A549 (cell line): Measurements from ENCODE around the gene LSM12. TPM values are rescaled to one million over a fixed set of nuclear protein-coding genes. Genes with fewer than 3 reads are reported as not detected.

ENCODE experiments used
- ATAC-seq, 2 experiments: fragments of 200-7000 bp in 1 of 2; fragments of >200 bp in 1 of 2; cut with Nextera tagmentation in 1 of 2; cut with Tn5 transposase in 1 of 2; 3 replicates each; pipeline versions ENCODE4 v1.8.0 to v1.9.1; 2018 to 2020; ENCODE audit warnings: mild to moderate bottlenecking in 1 of 2, moderate library complexity in 1 of 2
- CTCF ChIA-PET: fragments of 300-600 bp; sonication (Branson Sonifier 250); formaldehyde crosslinking; extraction: SDS; loops from one replicate; lab custom pipeline; 2021; ENCODE audit warnings: antibody characterized with exemption, inconsistent platforms; lab: Yijun Ruan, JAX
- POLR2A ChIA-PET: fragments of 350-600 bp; formaldehyde crosslinking; extraction: SDS; loops from one replicate; lab custom pipeline; 2021; ENCODE audit warnings: antibody characterized with exemption, inconsistent platforms; lab: Yijun Ruan, JAX
- DNase-seq, 2 experiments: peaks; one replicate each; pipeline versions ENCODE4 v3.0.0 to v3.0.0-alpha.2; 2011 to 2016; ENCODE audit warnings: low read depth in 1 of 2, low spot score in 1 of 2
- FAIRE-seq: peaks from 2 replicates; lab custom pipeline; 2011; peaks lifted over from hg19 to GRCh38; lab: Jason Lieb, UNC
- H3K27ac ChIP-seq, 2 experiments: fragments of >200 bp; sonication (Bioruptor Twin); formaldehyde crosslinking; 3 replicates each; pipeline ENCODE4 v1.5.1; 2016 to 2017
- H3K4me1 ChIP-seq: fragments of >200 bp; sonication (Bioruptor Twin); formaldehyde crosslinking; 3 replicates; pipeline ENCODE4 v1.6.1; 2016
- H3K4me2 ChIP-seq: fragments of >200 bp; sonication (Bioruptor Twin); formaldehyde crosslinking; 3 replicates; pipeline ENCODE4 v1.6.1; 2016
- H3K4me3 ChIP-seq: fragments of >200 bp; sonication (Bioruptor Twin); formaldehyde crosslinking; 3 replicates; pipeline ENCODE4 v1.5.1; 2016
- H3K9me3 ChIP-seq: fragments of >200 bp; sonication (Bioruptor Twin); formaldehyde crosslinking; 3 replicates; pipeline ENCODE4 v1.6.1; 2016
- CEBPB ChIP-seq, 2 experiments: fragments of >200 bp in 1 of 2; sonication (Bioruptor Twin) in 1 of 2; formaldehyde crosslinking in 1 of 2; IDR thresholded peaks; 2 replicates each; pipeline ENCODE4 v1.6.1; 2012 to 2016
- CHD2 ChIP-seq: fragments of 150-350 bp; IDR thresholded peaks from 2 replicates; pipeline ENCODE4 v1.6.1; 2014; ENCODE audit warnings: low read length; ENCODE audit not compliant: partially characterized antibody
- CHD4 ChIP-seq: fragments of 200-600 bp; sonication (generic); IDR thresholded peaks from 2 replicates; pipeline ENCODE4 v1.6.1; 2016; ENCODE audit warnings: antibody characterized with exemption, mild to moderate bottlenecking, borderline replicate concordance
- EHF ChIP-seq: fragments of 250-450 bp; sonication (Bioruptor Pico); IDR thresholded peaks from 2 replicates; pipeline ENCODE4 v1.5.0; 2020; ENCODE audit warnings: mild to moderate bottlenecking
- EHMT2 ChIP-seq: fragments of 200-600 bp; sonication (generic); IDR thresholded peaks from 2 replicates; pipeline ENCODE4 v1.6.1; 2016; ENCODE audit warnings: antibody characterized with exemption, low read depth, mild to moderate bottlenecking, moderate library complexity
- EP300 ChIP-seq, 2 experiments: fragments of >200 bp; sonication (Bioruptor Twin); formaldehyde crosslinking; IDR thresholded peaks; 2 replicates in 1 of 2; 3 replicates in 1 of 2; pipeline ENCODE4 v1.6.1; 2016 to 2017
- FOSB ChIP-seq: fragments of 250-450 bp; sonication (Bioruptor Pico); IDR thresholded peaks from 2 replicates; pipeline ENCODE4 v1.5.0; 2020; ENCODE audit warnings: mild to moderate bottlenecking, moderate library complexity
- HDAC2 ChIP-seq: fragments of 200-600 bp; sonication (generic); IDR thresholded peaks from 2 replicates; pipeline ENCODE4 v1.6.1; 2016
- HOXA7 ChIP-seq: fragments of 250-450 bp; sonication (Bioruptor Pico); IDR thresholded peaks from 2 replicates; pipeline ENCODE4 v1.5.0; 2020; ENCODE audit warnings: mild to moderate bottlenecking, moderate library complexity
- HOXB13 ChIP-seq: fragments of 250-450 bp; sonication (Bioruptor Pico); IDR thresholded peaks from 2 replicates; pipeline ENCODE4 v1.5.0; 2020; ENCODE audit warnings: low read depth, mild to moderate bottlenecking, moderate library complexity
- JUN ChIP-seq, 2 experiments: fragments of >200 bp; sonication (Bioruptor Twin); formaldehyde crosslinking; IDR thresholded peaks; 2 replicates in 1 of 2; 3 replicates in 1 of 2; pipeline ENCODE4 v1.6.1; 2016 to 2017
- KDM1A ChIP-seq: fragments of 200-600 bp; sonication (generic); IDR thresholded peaks from 2 replicates; pipeline ENCODE4 v1.6.1; 2016; ENCODE audit warnings: low read depth, mild to moderate bottlenecking
- KDM5A ChIP-seq: fragments of 200-600 bp; sonication (generic); IDR thresholded peaks from 2 replicates; pipeline ENCODE4 v1.6.1; 2016; ENCODE audit warnings: antibody characterized with exemption, mild to moderate bottlenecking
- MYC ChIP-seq: IDR thresholded peaks from 2 replicates; pipeline ENCODE4 v1.6.1; 2012; ENCODE audit warnings: mild to moderate bottlenecking, inconsistent platforms, low read length, improper control_type of control experiment, borderline replicate concordance
- NFE2L2 ChIP-seq: fragments of 150-350 bp; conservative IDR thresholded peaks from 2 replicates; pipeline ENCODE4 v1.6.1; 2014; ENCODE audit warnings: low read length
- NR3C1 ChIP-seq: fragments of >200 bp; sonication (Bioruptor Twin); formaldehyde crosslinking; IDR thresholded peaks from 3 replicates; pipeline ENCODE4 v1.6.1; 2017
- POLR2A ChIP-seq: IDR thresholded peaks from 2 replicates; pipeline ENCODE4 v1.6.1; 2012; ENCODE audit warnings: mild to moderate bottlenecking, low read length
- RAD21 ChIP-seq, 2 experiments: fragments of >200 bp in 1 of 2; sonication (Bioruptor Twin) in 1 of 2; formaldehyde crosslinking in 1 of 2; IDR thresholded peaks in 1 of 2; conservative IDR thresholded peaks in 1 of 2; 2 replicates in 1 of 2; 3 replicates in 1 of 2; pipeline ENCODE4 v1.6.1; 2012 to 2018; ENCODE audit warnings: inconsistent platforms in 1 of 2
- RARB ChIP-seq: fragments of 250-450 bp; sonication (Bioruptor Pico); IDR thresholded peaks from 2 replicates; pipeline ENCODE4 v1.8.0; 2021; ENCODE audit warnings: mild to moderate bottlenecking, moderate library complexity
- RFX5 ChIP-seq: fragments of 450-650 bp; IDR thresholded peaks from 2 replicates; pipeline ENCODE4 v1.7.1; 2014; ENCODE audit warnings: antibody characterized with exemption, mild to moderate bottlenecking, moderate library complexity
- SREBF2 ChIP-seq: fragments of 450-650 bp; IDR thresholded peaks from 2 replicates; pipeline ENCODE4 v1.6.1; 2014; ENCODE audit warnings: mild to moderate bottlenecking, moderate library complexity
- TFCP2L1 ChIP-seq: fragments of 250-450 bp; sonication (Bioruptor Pico); IDR thresholded peaks from 2 replicates; pipeline ENCODE4 v1.5.0; 2021; ENCODE audit warnings: mild to moderate bottlenecking
- ZC3H11A ChIP-seq: fragments of 450-650 bp; IDR thresholded peaks from 2 replicates; pipeline ENCODE4 v1.6.1; 2014; ENCODE audit warnings: antibody characterized with exemption, mild to moderate bottlenecking
- ZSCAN20 ChIP-seq: fragments of 250-450 bp; sonication (Bioruptor Pico); IDR thresholded peaks from 2 replicates; pipeline ENCODE4 v1.8.0; 2022; ENCODE audit warnings: mild to moderate bottlenecking, moderate library complexity
- WGBS: methylation state at CpG from one replicate; pipeline ENCODE4 v1.1.6; 2017; ENCODE audit errors: missing lambda C conversion rate; 5-methylcytosine and 5-hydroxymethylcytosine counted together
- polyA plus RNA-seq, 4 experiments: library from polyadenylated mRNA; depleted of rRNA in 3 of 4; stranded (reverse); fragments of >200 nt; fragmentation: RNase III in 1 of 4; extraction: RNeasy Plus Mini Kit Qiagen cat#74134 plus additional on column Dnase treatment in 1 of 4; gene quantifications; 2 replicates in 3 of 4; 3 replicates in 1 of 4; pipeline ENCODE4 v1.2.3, GENCODE V29; 2011 to 2017
- TF ChIP-seq, protein P1 (sequence below): IDR thresholded peaks from 2 replicates; pipeline ENCODE4 v1.6.1; 2012
- TF ChIP-seq, protein P2 (sequence below): fragments of 250-450 bp; sonication (Bioruptor Pico); IDR thresholded peaks from 2 replicates; pipeline ENCODE4 v1.5.0; 2020; ENCODE audit warnings: low read depth, mild to moderate bottlenecking, moderate library complexity
- TF ChIP-seq, protein P3 (sequence below): IDR thresholded peaks from 2 replicates; pipeline ENCODE4 v1.6.1; 2012
- TF ChIP-seq, protein P4 (sequence below): fragments of >200 bp; sonication (Bioruptor Twin); formaldehyde crosslinking; IDR thresholded peaks from 3 replicates; pipeline ENCODE4 v1.6.1; 2016

LSM12 gene
- polyA plus RNA-seq, 2 of the 4 experiments (the other 2 are of a cell fraction), result 43.9 to 75.0 TPM

DNA sequence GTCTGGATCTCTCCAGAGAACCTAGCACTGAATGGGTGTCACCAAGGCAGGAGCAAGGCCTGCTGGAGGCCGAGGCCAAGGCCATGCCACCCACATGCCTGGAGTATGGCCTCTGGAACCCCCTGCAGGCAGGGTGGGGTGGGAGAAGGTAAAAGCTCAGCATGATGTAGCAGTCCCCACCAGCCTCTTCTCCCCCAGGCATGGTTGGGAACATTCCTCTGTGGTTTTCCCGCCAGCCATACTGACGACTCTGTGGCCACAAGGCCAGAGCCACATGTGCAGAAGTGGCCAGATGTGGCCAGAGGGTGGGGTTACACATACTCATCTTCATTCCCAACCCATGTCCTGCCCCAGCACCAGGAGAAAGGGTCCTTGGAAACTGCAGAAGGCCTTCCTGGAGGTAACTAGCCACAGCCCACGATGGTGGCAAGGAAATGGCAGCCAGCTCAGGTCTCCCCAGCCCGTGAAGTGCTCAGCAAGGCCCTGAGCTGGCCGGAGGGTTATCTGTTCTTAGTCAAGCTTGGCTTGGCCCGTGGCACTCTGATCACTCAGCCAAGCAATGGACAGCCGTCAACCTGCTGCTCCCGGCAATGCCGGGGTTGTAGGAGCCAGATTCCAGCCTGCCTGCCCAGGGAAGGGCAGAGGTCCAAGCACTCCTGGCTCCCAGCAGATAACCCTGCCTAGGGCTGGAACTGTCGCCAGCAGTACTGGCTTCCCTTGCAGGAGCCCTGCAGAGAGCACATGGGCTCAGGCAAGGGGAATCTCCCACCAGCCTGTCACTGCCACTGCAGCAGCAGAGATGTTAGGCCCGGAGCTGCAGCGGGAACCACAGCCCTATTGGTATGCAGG lies 30.9 kb upstream of the LSM12 start:
- ChIA-PET CTCF (interaction anchor here (0.9 to 39.6 kb wide), 5 partner anchors 1 to 102 kb away, joined by 3 to 1202 read pairs (median 10); partner anchors contain the start of gene HDAC5), POLR2A (interaction anchor here (2.2 kb wide), 1 partner anchor 26 kb away, joined by 13 read pairs; the partner anchor contains the start of gene HDAC5)
- H3K4me1 ChIP-seq, result peaks cover 32% of the 10 kb centered on the region
- H3K4me3 ChIP-seq, result no peak overlapping the region
- WGBS, result 85% methylated on average over 11 of the region's 13 CpGs
- H3K4me2 ChIP-seq, result no peak overlapping the region
- H3K9me3 ChIP-seq, result no peaks in the 10 kb centered on the region
- DNase-seq (peak in 1 of 2 experiments; percentile 55), ATAC-seq (peak in 1 of 2 experiments; percentile 1; a peak in 1 of 6 replicates), FAIRE-seq (no peak)
- H3K27ac ChIP-seq, result peak overlapping the region in 1 of 2 experiments; percentile 94; a peak in 3 of 6 replicates
- TF ChIP-seq, protein P1, sequence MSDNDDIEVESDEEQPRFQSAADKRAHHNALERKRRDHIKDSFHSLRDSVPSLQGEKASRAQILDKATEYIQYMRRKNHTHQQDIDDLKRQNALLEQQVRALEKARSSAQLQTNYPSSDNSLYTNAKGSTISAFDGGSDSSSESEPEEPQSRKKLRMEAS, result 0 out of 2 replicates have a peak, but pooled peaks have one; percentile 13
- TF ChIP-seq CEBPB (IDR thresholded peaks at IDR 0.05), result no peak

DNA sequence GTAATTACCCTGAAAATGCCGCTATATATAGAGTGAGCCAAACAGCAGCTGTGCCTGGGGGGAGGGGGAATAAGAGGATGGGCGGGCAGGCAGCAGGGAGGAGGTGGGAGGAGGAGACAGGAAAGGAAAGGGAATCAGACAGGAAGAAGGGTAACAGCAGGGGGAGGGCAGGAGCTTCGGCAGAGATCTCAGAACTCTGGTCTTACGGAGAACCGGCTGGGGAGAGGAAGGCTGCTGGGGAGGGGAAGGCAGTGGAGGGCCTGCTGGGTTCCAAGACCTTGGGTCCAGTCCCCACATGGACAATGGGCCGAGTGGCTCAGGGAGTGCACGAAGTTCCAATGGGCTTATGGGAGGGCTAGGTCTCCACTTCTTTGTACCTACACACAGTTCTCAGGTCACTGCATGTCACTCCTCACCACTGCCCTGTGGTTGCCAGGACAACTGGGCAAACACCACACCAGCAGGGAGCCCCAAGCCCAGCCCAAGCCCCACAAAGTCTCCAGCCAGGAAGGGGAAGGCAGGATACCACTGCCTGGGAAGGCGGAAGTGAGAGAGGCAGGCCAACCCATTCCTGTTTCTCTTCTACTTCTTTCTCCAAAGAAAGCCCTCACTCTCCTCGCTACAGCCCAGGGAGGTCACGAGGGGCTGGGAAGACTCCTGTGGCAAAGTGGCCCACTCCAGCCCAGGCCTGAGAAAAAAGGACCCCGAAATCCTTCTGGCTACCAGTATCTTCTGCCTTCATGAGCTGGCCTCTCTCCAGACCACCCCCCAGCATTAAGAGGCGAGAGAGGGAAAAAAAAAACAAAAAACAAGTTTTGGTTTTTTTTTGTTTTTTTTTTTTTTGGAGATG lies 29.4 kb upstream of the LSM12 start:
- ATAC-seq (peak; percentile 85 to 87), FAIRE-seq (peak; percentile 94), DNase-seq (peak; percentile 88 to 94)
- ChIA-PET POLR2A (interaction anchor here (0.6 to 2.2 kb wide), 14 partner anchors 9 to 91 kb away, joined by 3 to 16 read pairs (median 5); partner anchors contain the start of genes HDAC5 and TMUB2), CTCF (interaction anchor here (0.6 to 39.6 kb wide), 8 partner anchors 1 to 250 kb away, joined by 3 to 1202 read pairs (median 6); partner anchors contain the start of gene HDAC5)
- Histone ChIP-seq H3K4me3 (peak overlapping the region; percentile 30), H3K9me3 (no peaks in the 10 kb centered on the region), H3K4me2 (peak overlapping the region; percentile 88), H3K27ac (peak overlapping the region; percentile 92 to 94), H3K4me1 (peaks cover 32% of the 10 kb centered on the region)
- WGBS, result 19% methylated on average over 12 of the region's 12 CpGs
- TF ChIP-seq ZSCAN20 (CRISPR knock-in tag), result no peak
- peak; percentile 80; the same call in 1 of the 2 replicates for TF ChIP-seq TFCP2L1
- no peak for TF ChIP-seq EP300 (IDR thresholded peaks at IDR 0.05)
- no peak for TF ChIP-seq KDM1A
- TF ChIP-seq RFX5, result no peak
- no peak for TF ChIP-seq NFE2L2
- TF ChIP-seq HOXB13 (CRISPR knock-in tag), result no peak
- TF ChIP-seq JUN (IDR thresholded peaks at IDR 0.05), result peak in 1 of 2 experiments; percentile 75; a peak in 3 of 5 replicates
- TF ChIP-seq EHMT2, result no peak
- no peak for TF ChIP-seq ZC3H11A
- no peak for TF ChIP-seq CHD4
- TF ChIP-seq RARB (CRISPR knock-in tag), result no peak
- no peak for TF ChIP-seq FOSB (CRISPR knock-in tag)
- peak in 1 of 2 experiments; percentile 40; a peak in 3 of 5 replicates for TF ChIP-seq RAD21 (conservative IDR thresholded peaks at IDR 0.05 in 1 of 2, IDR thresholded peaks at IDR 0.05 in 1 of 2)
- TF ChIP-seq POLR2A, result peak; percentile 61
- no peak for TF ChIP-seq SREBF2
- no peak for TF ChIP-seq HOXA7 (CRISPR knock-in tag)
- TF ChIP-seq NR3C1, result no peak
- TF ChIP-seq, protein P2, sequence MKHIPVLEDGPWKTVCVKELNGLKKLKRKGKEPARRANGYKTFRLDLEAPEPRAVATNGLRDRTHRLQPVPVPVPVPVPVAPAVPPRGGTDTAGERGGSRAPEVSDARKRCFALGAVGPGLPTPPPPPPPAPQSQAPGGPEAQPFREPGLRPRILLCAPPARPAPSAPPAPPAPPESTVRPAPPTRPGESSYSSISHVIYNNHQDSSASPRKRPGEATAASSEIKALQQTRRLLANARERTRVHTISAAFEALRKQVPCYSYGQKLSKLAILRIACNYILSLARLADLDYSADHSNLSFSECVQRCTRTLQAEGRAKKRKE (CRISPR knock-in tag), result 0 out of 2 replicates have a peak, but pooled peaks have one; percentile 7
- TF ChIP-seq CHD2, result peak; percentile 11
- TF ChIP-seq, protein P3, sequence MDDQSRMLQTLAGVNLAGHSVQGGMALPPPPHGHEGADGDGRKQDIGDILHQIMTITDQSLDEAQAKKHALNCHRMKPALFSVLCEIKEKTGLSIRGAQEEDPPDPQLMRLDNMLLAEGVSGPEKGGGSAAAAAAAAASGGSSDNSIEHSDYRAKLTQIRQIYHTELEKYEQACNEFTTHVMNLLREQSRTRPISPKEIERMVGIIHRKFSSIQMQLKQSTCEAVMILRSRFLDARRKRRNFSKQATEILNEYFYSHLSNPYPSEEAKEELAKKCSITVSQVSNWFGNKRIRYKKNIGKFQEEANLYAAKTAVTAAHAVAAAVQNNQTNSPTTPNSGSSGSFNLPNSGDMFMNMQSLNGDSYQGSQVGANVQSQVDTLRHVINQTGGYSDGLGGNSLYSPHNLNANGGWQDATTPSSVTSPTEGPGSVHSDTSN, result 0 out of 2 replicates have a peak, but pooled peaks have one; percentile 12
- TF ChIP-seq, protein P4, sequence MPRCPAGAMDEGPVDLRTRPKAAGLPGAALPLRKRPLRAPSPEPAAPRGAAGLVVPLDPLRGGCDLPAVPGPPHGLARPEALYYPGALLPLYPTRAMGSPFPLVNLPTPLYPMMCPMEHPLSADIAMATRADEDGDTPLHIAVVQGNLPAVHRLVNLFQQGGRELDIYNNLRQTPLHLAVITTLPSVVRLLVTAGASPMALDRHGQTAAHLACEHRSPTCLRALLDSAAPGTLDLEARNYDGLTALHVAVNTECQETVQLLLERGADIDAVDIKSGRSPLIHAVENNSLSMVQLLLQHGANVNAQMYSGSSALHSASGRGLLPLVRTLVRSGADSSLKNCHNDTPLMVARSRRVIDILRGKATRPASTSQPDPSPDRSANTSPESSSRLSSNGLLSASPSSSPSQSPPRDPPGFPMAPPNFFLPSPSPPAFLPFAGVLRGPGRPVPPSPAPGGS, result 0 out of 3 replicates have a peak, but pooled peaks have one; percentile 57
- no peak for TF ChIP-seq EHF
- TF ChIP-seq KDM5A, result no peak
- TF ChIP-seq HDAC2, result no peak
- peak; percentile 19; the same call in 1 of the 2 replicates for TF ChIP-seq MYC
